HG03378 (cell line): ENCODE measurements around the gene KREMEN2.

ENCODE experiments used
- ATAC-seq: cut with Tn5 transposase; IDR thresholded peaks from one replicate; pipeline ENCODE4 v1.9.1; 2021; ENCODE audit warnings: mild to moderate bottlenecking, moderate library complexity; ENCODE audit not compliant: unreplicated experiment

The KREMEN2 gene

GRCh38 chr16:2963074-2963722 is 877 bp upstream of the KREMEN2 start:
- no peak for ATAC-seq

DNA sequence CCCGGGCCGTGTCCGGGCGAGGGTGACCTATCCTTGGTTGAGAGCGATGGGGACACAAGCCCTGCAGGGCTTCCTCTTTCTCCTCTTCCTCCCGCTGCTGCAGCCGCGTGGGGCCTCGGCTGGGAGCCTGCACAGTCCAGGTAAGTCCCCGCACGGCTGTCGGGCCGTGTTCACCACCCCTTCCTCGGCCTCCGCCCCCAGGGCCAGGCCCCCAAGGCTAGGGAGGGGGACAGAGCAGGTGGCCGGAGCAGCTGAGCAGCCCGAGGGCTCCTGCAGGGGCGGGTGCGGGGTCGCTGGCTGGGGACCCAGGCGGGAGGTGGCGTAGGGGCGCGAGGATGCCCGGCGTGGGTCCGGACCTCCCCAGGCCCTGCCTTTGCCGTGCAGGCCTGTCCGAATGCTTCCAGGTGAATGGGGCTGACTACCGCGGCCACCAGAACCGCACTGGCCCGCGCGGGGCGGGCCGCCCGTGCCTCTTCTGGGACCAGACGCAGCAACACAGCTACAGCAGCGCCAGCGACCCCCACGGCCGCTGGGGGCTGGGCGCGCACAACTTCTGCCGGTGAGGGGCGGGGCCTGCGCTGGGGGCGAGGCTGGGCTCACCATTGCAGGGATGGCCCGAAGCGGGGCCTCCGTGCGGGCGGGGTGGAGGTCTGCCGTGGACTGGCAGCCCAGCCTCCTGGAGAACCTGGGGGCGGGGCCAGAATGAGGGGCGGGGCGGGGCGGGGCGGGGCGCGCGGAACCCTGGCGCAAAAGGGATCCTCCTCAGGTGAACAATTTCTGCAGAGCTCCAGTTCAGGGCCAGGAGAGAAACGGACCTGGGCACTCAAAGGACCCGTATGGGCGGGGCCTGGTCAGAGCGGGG is 631 bp downstream of the KREMEN2 start:
- ATAC-seq, result no peak

DNA sequence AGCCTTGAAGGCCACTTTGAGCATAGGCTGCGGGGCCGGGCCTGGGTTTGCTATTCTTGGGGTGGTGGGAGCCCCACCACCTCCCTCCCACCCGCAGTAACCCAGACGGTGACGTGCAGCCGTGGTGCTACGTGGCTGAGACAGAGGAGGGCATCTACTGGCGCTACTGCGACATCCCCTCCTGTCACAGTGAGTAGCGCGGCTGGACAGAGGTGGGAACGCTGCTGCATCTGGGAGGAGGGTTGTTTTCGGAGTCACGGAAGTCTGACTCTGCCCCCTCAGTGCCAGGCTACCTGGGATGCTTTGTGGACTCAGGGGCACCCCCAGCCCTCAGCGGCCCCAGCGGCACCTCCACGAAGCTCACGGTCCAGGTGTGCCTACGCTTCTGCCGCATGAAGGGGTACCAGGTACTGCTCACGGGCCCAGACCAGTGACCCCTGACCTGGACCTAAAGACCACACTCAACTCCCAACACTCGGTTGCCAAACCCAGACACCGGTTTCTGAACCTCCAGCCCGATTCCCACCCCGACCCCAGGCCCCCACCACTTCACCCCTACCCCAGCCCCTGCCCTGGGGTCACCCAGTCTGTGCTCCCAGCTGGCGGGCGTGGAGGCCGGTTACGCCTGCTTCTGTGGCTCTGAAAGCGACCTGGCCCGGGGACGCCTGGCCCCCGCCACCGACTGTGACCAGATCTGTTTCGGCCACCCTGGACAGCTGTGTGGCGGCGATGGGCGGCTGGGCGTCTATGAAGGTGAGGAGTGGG is 2.1 kb downstream of the KREMEN2 start:
- ATAC-seq, result no peak

DNA sequence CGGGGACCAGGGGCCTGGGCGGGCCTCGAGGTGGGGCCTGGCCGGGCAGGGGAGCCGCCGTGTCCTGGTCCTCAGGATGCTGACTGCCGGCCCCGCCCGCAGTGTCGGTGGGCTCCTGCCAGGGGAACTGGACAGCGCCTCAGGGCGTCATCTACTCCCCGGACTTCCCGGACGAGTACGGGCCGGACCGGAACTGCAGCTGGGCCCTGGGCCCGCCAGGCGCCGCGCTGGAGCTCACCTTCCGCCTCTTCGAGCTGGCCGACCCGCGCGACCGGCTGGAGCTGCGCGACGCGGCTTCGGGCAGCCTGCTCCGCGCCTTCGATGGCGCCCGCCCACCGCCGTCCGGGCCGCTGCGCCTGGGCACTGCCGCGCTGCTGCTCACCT is 2.7 kb downstream of the KREMEN2 start:
- ATAC-seq, result no peak

DNA sequence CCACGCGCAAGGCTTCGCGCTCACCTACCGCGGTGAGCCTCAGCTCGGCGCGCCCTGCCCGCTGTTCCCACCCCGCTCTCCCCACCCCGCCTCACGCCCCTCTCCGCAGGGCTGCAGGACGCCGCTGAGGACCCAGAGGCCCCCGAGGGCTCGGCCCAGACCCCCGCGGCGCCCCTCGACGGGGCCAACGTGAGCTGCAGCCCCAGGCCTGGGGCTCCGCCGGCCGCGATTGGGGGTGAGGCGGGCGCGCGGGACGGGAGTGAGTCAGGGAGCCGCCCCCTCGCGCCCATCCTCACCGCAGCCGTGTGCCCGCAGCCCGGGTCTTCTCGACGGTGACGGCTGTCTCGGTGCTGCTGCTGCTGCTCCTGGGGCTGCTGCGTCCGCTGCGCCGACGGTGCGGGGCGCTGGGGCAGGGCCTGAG is 3.1 kb downstream of the KREMEN2 start:
- ATAC-seq, result no peak

DNA sequence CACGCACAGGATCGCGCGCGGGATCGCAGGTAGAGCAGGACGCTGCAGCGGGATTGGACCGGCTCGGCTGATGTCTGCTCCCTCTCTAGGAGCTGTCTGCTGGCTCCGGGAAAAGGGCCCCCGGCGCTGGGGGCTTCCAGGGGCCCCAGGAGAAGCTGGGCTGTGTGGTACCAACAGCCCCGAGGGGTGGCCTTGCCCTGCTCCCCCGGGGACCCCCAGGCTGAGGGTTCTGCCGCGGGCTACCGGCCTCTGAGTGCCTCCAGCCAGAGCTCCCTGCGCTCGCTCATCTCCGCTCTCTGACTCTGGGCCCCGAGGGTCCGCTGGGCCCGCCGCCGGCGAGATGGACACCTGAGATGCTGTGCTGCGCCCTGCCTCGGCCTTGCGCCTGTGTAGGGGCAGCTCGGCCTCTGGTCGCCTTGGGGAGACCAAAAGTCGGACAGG is 3.7 kb downstream of the KREMEN2 start:
- ATAC-seq, result no peak

DNA sequence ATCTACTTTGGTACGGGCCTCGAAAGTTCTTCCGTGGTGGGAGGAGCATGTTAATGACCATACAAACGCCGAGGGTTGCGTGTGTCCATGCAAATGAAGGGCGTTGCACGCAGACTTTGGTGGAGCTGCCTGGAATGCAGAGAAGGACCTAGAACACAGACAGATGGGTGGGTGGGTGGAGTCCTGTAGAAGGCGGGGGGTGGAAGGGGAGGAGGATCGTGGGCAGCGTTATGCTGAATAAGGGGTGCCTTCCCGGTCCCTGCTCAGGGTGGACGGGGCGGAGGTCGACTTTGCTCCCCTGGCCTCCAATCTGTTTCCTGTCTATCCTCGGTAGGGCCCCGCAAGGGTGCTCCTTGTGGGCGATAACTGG is 4.3 kb downstream of the KREMEN2 start:
- no peak for ATAC-seq

DNA sequence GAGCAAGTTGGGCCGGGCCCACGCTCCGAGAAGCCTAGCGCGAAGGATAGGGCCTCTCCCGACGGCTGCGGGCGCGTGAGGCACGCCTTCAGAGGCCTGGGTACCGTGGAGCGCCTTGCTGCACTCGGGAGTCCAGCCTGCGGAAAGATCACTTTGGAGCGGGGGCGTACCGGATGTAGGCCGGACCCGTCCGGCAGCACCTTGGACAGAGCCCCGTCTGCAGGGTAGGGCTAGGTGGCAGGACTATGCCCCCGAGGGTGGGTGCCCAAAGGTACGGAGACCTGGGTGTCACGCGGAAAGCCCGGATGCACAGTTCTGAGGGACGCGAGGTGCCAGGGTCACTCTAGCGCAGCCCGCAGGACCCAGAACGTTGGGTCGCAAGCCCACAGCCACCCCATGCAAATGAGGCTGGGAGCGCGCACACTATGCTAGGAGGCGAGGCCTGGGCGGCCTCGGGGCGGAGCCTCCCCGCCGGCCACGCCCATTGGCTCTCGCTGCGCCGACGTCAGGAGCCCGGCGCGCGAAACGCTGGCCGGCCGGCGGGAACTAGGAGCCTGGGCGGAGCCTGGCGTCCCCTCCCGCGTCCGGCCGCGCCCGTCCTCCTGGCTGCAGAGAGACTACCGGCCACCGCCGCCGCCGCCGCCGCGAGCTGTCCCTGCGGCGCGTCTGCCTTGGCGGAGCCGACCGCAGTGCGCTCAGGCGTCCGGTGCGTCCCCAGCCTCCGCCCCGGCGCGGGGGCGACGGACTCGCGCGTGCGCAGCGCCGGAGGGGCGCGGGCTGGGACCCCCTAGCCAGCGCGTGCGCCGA is 4.9 kb downstream of the KREMEN2 start, which contains the start of gene PAQR4:
PAQR4 (plus strand) TSS at position 611 of the 807 bp plus-strand sequence. CDS start 327 bp downstream, outside the sequence.
- ATAC-seq, result peak; percentile 52

- no peak for ATAC-seq
Observed at GRCh38 chr16:2969545-2970521, 5.8 kb downstream of the KREMEN2 start.

DNA sequence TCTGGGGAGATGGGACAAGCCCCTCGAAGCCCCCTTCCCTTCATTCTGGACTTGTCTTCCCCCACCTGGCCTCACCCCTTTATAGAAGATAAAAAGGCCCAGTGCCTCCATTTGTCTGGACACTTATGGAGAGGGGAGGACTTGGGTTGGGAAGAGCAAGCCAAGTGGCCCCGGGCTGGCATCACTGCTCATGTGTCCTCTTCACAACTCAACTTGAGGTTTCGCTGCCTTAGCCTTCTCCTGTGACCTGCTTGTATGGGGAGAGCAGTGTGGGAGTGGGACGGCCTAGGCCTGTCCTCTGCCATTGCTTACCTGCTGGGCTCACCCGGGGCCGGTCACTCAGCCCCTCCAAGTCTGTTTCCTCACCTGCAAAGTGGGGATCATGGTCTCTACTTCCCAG is 6.5 kb downstream of the KREMEN2 start:
- ATAC-seq, result no peak

DNA sequence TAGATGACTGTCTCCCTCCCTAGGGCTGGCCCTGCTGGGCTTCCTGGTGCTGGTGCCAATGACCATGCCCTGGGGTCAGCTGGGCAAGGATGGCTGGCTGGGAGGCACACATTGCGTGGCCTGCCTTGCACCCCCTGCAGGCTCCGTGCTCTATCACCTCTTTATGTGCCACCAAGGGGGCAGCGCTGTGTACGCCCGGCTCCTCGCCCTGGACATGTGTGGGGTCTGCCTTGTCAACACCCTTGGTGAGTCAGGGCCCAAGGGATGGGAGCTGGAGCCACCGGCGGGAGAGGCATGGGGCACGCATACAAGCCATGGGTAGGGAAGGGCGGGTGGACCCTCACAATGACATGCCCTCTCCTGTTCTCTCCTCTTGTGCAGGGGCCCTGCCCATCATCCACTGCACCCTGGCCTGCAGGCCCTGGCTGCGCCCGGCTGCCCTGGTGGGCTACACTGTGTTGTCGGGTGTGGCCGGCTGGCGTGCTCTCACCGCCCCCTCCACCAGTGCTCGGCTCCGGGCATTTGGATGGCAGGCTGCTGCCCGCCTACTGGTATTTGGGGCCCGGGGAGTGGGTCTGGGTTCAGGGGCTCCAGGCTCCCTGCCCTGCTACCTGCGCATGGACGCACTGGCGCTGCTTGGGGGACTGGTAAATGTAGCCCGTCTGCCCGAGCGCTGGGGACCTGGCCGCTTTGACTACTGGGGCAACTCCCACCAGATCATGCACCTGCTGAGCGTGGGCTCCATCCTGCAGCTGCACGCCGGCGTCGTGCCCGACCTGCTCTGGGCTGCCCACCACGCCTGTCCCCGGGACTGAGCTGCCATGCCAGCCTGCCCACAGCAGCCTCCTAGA is 7.3 kb downstream of the KREMEN2 start:
- ATAC-seq, result no peak

GRCh38 chr16:2971985-2972784 is 8.1 kb downstream of the KREMEN2 start:
- no peak for ATAC-seq

DNA sequence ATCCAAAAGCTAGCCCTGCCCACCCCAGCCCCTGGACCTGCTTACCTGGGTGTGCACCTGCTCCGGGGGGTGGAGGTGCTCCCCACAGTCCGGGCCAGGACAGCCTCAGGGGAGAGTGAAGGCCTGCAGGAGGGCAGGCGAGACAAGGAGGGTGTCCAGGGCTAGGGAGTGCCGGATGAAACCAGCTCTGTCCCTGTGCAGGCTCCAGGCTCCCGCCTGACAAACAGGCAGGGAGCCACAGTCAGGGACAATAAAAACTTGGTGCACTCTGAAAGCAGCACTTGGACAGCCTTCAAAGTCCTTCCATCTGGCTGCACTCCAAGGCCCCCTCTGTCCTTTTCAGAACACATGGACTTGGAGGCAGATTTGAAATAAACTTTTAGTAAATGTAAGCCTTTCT is 9.0 kb downstream of the KREMEN2 start:
- ATAC-seq, result no peak

GRCh38 chr16:2973605-2974318 is 9.7 kb downstream of the KREMEN2 start:
- ATAC-seq, result no peak

- no peak for ATAC-seq
Observed at GRCh38 chr16:2974319-2975056, 10.4 kb downstream of the KREMEN2 start.

DNA sequence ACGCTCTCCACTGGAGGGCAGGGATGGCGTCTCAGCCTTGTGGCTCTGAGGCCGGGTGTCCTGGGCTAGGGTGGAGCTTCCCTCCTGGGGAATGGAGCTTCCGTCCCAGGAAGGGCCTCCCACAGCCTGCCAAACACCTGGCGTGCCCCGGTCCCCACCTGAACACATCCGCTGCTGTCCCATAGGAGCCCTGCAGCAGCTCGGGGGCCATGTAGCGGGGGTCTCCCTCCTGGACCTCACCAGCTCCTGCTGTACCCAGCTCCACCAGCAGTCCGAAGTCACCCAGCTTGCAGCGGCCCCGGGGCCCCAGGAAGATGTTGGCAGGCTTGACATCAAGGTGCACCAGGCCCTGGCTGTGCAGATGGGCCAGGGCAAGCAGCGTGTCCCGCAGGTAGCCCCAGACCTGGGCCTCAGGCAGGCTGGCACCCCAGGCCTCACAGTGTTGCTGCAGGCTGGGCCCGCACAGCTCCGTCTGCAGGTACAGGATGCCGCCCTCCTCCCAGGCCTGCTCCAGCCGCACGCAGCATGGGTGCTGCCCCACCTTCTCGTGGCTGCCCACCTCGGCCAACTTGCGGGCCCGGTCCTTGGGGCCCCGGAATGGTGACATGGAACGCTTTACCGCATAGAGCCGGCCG is 11.2 kb downstream of the KREMEN2 start:
- no peak for ATAC-seq
